ENCODE data around the gene P3H4. TPM values are rescaled to one million over a fixed set of nuclear protein-coding genes. Genes with fewer than 3 reads are reported as not detected.
"Not testable (repeated sequence)": the region's sequence is repeated elsewhere in the genome, so short reads cannot be mapped to it uniquely, and the experiment has no call there.

P3H4 gene
- 1 to 10 TPM; 1.8 to 5.2 TPM for total RNA-seq

GRCh38 chr17:41811549-41812380 lies at the start of gene P3H4:
TSS of gene P3H4 (minus strand) at chr17:41811949. CDS start at chr17:41811915, 34 bp downstream.
- Mint-ChIP-seq H3K9me3 (no peaks in the 10 kb centered on the region), H3K27me3 (no peaks in the 10 kb centered on the region), H3K4me3 (peak within 1 kb of the TSS; percentile 93), H3K4me1 (ENCODE audit: low read depth in 2 of 2) (peaks cover 13 to 20% of the 10 kb centered on the region in 2 donors), H3K36me3 (no peaks in the 10 kb centered on the region), H3K27ac (peak within 1 kb of the TSS; percentile 33 to 89)
- ATAC-seq, result peak; percentile 89 to 92
- DNase-seq (ENCODE audit: low spot score), result peak; percentile 84

GRCh38 chr17:41860254-41860931 lies 48.6 kb upstream of the P3H4 start:
- H3K27ac Mint-ChIP-seq, result no peak overlapping the region
- peaks cover 12 to 13% of the 10 kb centered on the region in 2 donors for H3K4me1 Mint-ChIP-seq (ENCODE audit: low read depth in 2 of 2)
- H3K9me3 Mint-ChIP-seq, result no peaks in the 10 kb centered on the region
- no peak overlapping the region for H3K4me3 Mint-ChIP-seq
- DNase-seq (ENCODE audit: low spot score) (no peak), ATAC-seq (no peak)
- H3K27me3 Mint-ChIP-seq, result no peaks in the 10 kb centered on the region
- H3K36me3 Mint-ChIP-seq, result no peaks in the 10 kb centered on the region

- H3K9me3 Mint-ChIP-seq, result not testable (repeated sequence)
Observed at GRCh38 chr17:41851382-41851781, 39.6 kb upstream of the P3H4 start.

GRCh38 chr17:41849251-41849990 lies 37.7 kb upstream of the P3H4 start:
- DNase-seq (ENCODE audit: low spot score) (no peak), ATAC-seq (no peak)
- no peaks in the 10 kb centered on the region for H3K9me3 Mint-ChIP-seq
- H3K27me3 Mint-ChIP-seq, result no peaks in the 10 kb centered on the region
- no peak overlapping the region for H3K27ac Mint-ChIP-seq
- H3K36me3 Mint-ChIP-seq, result no peaks in the 10 kb centered on the region
- H3K4me3 Mint-ChIP-seq, result no peak overlapping the region
- H3K4me1 Mint-ChIP-seq (ENCODE audit: low read depth in 2 of 2), result peaks cover 3 to 13% of the 10 kb centered on the region in 2 donors

More at GRCh38 chr17:41851382-41851781, 39.6 kb upstream of the P3H4 start:
- not testable (repeated sequence) for H3K4me1 Mint-ChIP-seq (ENCODE audit: low read depth in 2 of 2); H3K36me3 Mint-ChIP-seq; DNase-seq (ENCODE audit: low spot score); ATAC-seq; H3K27me3 Mint-ChIP-seq; H3K4me3 Mint-ChIP-seq; H3K27ac Mint-ChIP-seq

- Mint-ChIP-seq H3K27me3 (no peaks in the 10 kb centered on the region), H3K36me3 (no peaks in the 10 kb centered on the region), H3K4me1 (ENCODE audit: low read depth in 2 of 2) (peaks cover 3 to 13% of the 10 kb centered on the region in 2 donors), H3K4me3 (no peak overlapping the region), H3K9me3 (no peaks in the 10 kb centered on the region), H3K27ac (no peak overlapping the region)
- no peak for ATAC-seq
- no peak for DNase-seq (ENCODE audit: low spot score)
Observed at GRCh38 chr17:41848788-41849187, 37.0 kb upstream of the P3H4 start.

- Mint-ChIP-seq H3K4me1 (ENCODE audit: low read depth in 2 of 2) (peaks cover 3 to 10% of the 10 kb centered on the region in 2 donors), H3K9me3 (no peaks in the 10 kb centered on the region), H3K27ac (no peak overlapping the region)
Observed at GRCh38 chr17:41844971-41845370, 33.2 kb upstream of the P3H4 start.

GRCh38 chr17:41840781-41841180 lies 29.0 kb upstream of the P3H4 start:
- not testable (repeated sequence) for H3K4me1 Mint-ChIP-seq (ENCODE audit: low read depth in 2 of 2); H3K4me3 Mint-ChIP-seq; H3K36me3 Mint-ChIP-seq; H3K9me3 Mint-ChIP-seq; H3K27ac Mint-ChIP-seq; H3K27me3 Mint-ChIP-seq; DNase-seq (ENCODE audit: low spot score); ATAC-seq

More at GRCh38 chr17:41844971-41845370, 33.2 kb upstream of the P3H4 start:
- H3K27me3 Mint-ChIP-seq, result no peaks in the 10 kb centered on the region
- H3K4me3 Mint-ChIP-seq, result no peak overlapping the region
- ATAC-seq (no peak), DNase-seq (ENCODE audit: low spot score) (no peak)
- H3K36me3 Mint-ChIP-seq, result no peaks in the 10 kb centered on the region

- H3K36me3 Mint-ChIP-seq; ATAC-seq; H3K4me1 Mint-ChIP-seq (ENCODE audit: low read depth in 2 of 2); DNase-seq (ENCODE audit: low spot score); H3K27ac Mint-ChIP-seq; H3K27me3 Mint-ChIP-seq; H3K9me3 Mint-ChIP-seq; H3K4me3 Mint-ChIP-seq: not testable (repeated sequence)
Observed at GRCh38 chr17:41839448-41839847, 27.7 kb upstream of the P3H4 start.

- Mint-ChIP-seq H3K36me3 (no peaks in the 10 kb centered on the region), H3K9me3 (no peaks in the 10 kb centered on the region), H3K27me3 (peaks cover 0 to 2% of the 10 kb centered on the region in 2 donors), H3K27ac (no peak within 1 kb of the TSS), H3K4me1 (ENCODE audit: low read depth in 2 of 2) (peaks cover 7% of the 10 kb centered on the region in 2 donors), H3K4me3 (peak within 1 kb of the TSS; percentile 78)
- ATAC-seq (no peak), DNase-seq (ENCODE audit: low spot score) (no peak)
Observed at GRCh38 chr17:41837761-41838538, 26.2 kb upstream of the P3H4 start, which contains the start of gene KLHL10. TSS of gene KLHL10 (plus strand) at chr17:41837825. CDS start at chr17:41837933, 108 bp downstream.

- DNase-seq (ENCODE audit: low spot score) (no peak), ATAC-seq (no peak)
- H3K4me3 Mint-ChIP-seq, result peak overlapping the region; percentile 78
- H3K36me3 Mint-ChIP-seq, result no peaks in the 10 kb centered on the region
- no peak overlapping the region for H3K27ac Mint-ChIP-seq
- H3K9me3 Mint-ChIP-seq, result no peaks in the 10 kb centered on the region
- peaks cover 7% of the 10 kb centered on the region in 2 donors for H3K4me1 Mint-ChIP-seq (ENCODE audit: low read depth in 2 of 2)
- peaks cover 0 to 2% of the 10 kb centered on the region in 2 donors for H3K27me3 Mint-ChIP-seq
Observed at GRCh38 chr17:41836550-41837196, 24.9 kb upstream of the P3H4 start.

GRCh38 chr17:41835800-41836549 lies 24.2 kb upstream of the P3H4 start, which contains the start of gene NT5C3B:
TSS of gene NT5C3B (minus strand) at chr17:41836232. CDS start at chr17:41836193, 39 bp downstream.
- Mint-ChIP-seq H3K4me1 (ENCODE audit: low read depth in 2 of 2) (peaks cover 7% of the 10 kb centered on the region in 2 donors), H3K4me3 (peak within 1 kb of the TSS; percentile 78), H3K27me3 (peaks cover 0 to 2% of the 10 kb centered on the region in 2 donors), H3K36me3 (no peaks in the 10 kb centered on the region), H3K9me3 (no peaks in the 10 kb centered on the region), H3K27ac (peak within 1 kb of the TSS in 1 of 2 donors; percentile 19)
- ATAC-seq, result peak; percentile 89 to 91
- DNase-seq (ENCODE audit: low spot score), result peak; percentile 71

GRCh38 chr17:41835214-41835799 lies 23.6 kb upstream of the P3H4 start:
- DNase-seq (ENCODE audit: low spot score) (no peak), ATAC-seq (peak; percentile 17 to 49)
- peaks cover 7% of the 10 kb centered on the region in 2 donors for H3K4me1 Mint-ChIP-seq (ENCODE audit: low read depth in 2 of 2)
- H3K27ac Mint-ChIP-seq, result peak overlapping the region in 1 of 2 donors; percentile 19
- H3K36me3 Mint-ChIP-seq, result no peaks in the 10 kb centered on the region
- H3K4me3 Mint-ChIP-seq, result peak overlapping the region; percentile 78
- no peaks in the 10 kb centered on the region for H3K9me3 Mint-ChIP-seq
- H3K27me3 Mint-ChIP-seq, result peaks cover 0 to 2% of the 10 kb centered on the region in 2 donors
